Left ventricle myocardium inferior (tissue), 1 donor: ENCODE data around the gene TTC29. TPM values are rescaled to one million over a fixed set of nuclear protein-coding genes. Genes with fewer than 3 reads are reported as not detected.
A peak's percentile ranks its signal among the peaks of the same experiment; 100 is the strongest.

Experiments
- DNase-seq: peaks from one replicate; pipeline ENCODE4 v3.0.0-alpha.2; 2020
- H3K27ac ChIP-seq: fragments of 200-600 bp; replicated peaks from 2 replicates; pipeline ENCODE4 v1.8.0; 2021
- H3K27me3 ChIP-seq: fragments of 200-600 bp; 2 replicates; pipeline ENCODE4 v1.8.0; 2021; ENCODE audit warnings: low read depth
- H3K36me3 ChIP-seq: fragments of 200-600 bp; 2 replicates; pipeline ENCODE4 v1.8.0; 2021
- H3K4me1 ChIP-seq: fragments of 200-600 bp; 2 replicates; pipeline ENCODE4 v1.8.0; 2021
- H3K4me3 ChIP-seq: fragments of 200-600 bp; 2 replicates; pipeline ENCODE4 v1.8.0; 2021; ENCODE audit warnings: mild to moderate bottlenecking, moderate library complexity
- H3K9me3 ChIP-seq: fragments of 200-600 bp; replicated peaks from 2 replicates; pipeline ENCODE4 v1.8.0; 2021
- intact Hi-C: fragments of 100-400 bp; cut with micrococcal nuclease; formaldehyde crosslinking; loops from one replicate; pipeline ENCODE4 v1.11.0; 2022
- long read RNA-seq: library from polyadenylated mRNA; unstranded; transcript quantifications from one replicate; pipeline ENCODE4 v2.0.0, GENCODE V29; 2021
- total RNA-seq: library from RNA; stranded (reverse); fragmentation: NEBNext Ultra II Directional; extraction: Animal tissue kit (Norgen Biotek cat#: 25700); gene quantifications from one replicate; pipeline ENCODE4 v1.2.1, GENCODE V29; 2021
- TF ChIP-seq, protein P1 (sequence below): fragments of 200-600 bp; IDR thresholded peaks from 2 replicates; pipeline ENCODE4 v1.8.0; 2021; ENCODE audit warnings: antibody characterized with exemption, mild to moderate bottlenecking, borderline replicate concordance
- donor health status: DM: no; HTN: yes; CAD: no; lungs with severe emphysema.

The TTC29 gene, protein sequence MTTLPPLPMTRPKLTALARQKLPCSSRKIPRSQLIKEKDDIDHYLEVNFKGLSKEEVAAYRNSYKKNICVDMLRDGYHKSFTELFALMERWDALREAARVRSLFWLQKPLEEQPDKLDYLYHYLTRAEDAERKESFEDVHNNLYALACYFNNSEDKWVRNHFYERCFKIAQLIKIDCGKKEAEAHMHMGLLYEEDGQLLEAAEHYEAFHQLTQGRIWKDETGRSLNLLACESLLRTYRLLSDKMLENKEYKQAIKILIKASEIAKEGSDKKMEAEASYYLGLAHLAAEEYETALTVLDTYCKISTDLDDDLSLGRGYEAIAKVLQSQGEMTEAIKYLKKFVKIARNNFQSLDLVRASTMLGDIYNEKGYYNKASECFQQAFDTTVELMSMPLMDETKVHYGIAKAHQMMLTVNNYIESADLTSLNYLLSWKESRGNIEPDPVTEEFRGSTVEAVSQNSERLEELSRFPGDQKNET
- total RNA-seq: not detected
- long read RNA-seq: 0 reads

DNA sequence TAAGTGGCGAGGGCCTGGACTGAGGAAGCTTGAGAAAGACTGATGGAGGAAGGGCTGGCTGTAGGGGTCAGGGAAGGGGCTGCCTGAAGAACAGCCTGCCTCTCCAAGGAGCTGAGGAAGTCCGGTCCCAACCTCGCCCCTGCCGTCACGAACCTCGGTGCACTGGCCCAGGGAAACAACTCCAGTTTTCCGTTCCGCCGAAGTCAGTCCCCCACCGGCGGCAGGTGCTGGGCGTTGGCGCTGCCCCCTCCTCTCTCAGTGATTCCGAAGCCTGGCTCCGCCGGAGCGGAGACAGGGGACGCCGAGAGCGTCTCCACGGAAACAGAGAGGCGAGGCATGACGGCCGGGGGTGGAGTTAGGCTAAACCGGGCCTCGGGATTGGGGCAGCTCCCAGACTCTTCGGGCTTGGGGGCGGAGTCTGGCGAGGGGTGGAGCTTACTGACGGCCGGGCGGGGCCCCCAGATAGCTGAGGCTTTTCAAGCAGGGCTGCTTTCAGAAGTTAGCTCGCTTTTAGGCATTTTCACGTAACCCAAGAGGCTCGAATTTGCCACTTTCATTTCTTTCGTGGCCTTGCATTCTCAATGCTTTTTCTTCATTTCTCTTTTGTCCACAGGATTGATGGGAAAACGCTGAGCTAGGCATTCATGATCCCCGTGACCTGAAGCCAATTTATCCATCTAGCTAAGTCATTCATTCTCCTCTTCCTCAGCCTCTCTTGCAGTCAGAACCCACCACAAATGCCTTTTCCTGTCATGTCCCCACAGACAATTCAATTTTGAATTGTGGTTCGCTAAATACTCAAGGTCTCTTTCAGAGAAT, at the start of gene TTC29:
TSS of gene TTC29 (minus strand) at position 309 of the 819 bp plus-strand sequence. CDS start 5,969 bp downstream, outside the sequence.
- intact Hi-C loops: no loop called here
- TF ChIP-seq, protein P1, sequence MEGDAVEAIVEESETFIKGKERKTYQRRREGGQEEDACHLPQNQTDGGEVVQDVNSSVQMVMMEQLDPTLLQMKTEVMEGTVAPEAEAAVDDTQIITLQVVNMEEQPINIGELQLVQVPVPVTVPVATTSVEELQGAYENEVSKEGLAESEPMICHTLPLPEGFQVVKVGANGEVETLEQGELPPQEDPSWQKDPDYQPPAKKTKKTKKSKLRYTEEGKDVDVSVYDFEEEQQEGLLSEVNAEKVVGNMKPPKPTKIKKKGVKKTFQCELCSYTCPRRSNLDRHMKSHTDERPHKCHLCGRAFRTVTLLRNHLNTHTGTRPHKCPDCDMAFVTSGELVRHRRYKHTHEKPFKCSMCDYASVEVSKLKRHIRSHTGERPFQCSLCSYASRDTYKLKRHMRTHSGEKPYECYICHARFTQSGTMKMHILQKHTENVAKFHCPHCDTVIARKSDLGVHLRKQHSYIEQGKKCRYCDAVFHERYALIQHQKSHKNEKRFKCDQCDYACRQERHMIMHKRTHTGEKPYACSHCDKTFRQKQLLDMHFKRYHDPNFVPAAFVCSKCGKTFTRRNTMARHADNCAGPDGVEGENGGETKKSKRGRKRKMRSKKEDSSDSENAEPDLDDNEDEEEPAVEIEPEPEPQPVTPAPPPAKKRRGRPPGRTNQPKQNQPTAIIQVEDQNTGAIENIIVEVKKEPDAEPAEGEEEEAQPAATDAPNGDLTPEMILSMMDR: no peak
- Histone ChIP-seq H3K4me1 (peaks cover 19% of the 10 kb centered on the region), H3K9me3 (no peaks in the 10 kb centered on the region), H3K27ac (no peak within 1 kb of the TSS), H3K27me3 (peaks cover 27% of the 10 kb centered on the region), H3K36me3 (no peaks in the 10 kb centered on the region), H3K4me3 (peak within 1 kb of the TSS; percentile 66)
- DNase-seq: peak; percentile 90

DNA sequence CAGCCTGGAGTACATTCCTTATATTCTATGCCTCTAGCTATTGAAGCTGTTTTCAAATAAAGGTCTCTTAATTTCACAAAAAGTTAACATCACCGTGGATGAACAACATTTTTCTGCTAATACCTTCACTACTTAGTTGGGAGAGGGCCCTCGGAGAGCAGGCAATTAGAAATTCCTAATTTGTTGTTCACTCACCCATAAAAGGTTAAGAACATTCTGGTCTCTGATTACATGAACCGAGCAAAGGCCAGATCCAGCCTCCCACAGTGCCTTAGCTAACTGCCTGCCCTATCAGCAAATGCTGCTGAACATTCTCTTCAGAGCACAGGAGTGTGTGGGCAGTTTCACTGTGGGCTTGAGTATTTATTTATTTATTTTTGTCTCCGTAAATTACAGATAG, 36.0 kb upstream of the TTC29 start:
- H3K36me3 ChIP-seq: no peaks in the 10 kb centered on the region
- TF ChIP-seq, protein P1: no peak
- intact Hi-C loops: no loop called here
- no peak overlapping the region for H3K4me3 ChIP-seq
- no peaks in the 10 kb centered on the region for H3K4me1 ChIP-seq
- H3K9me3 ChIP-seq: no peaks in the 10 kb centered on the region
- H3K27ac ChIP-seq: no peak overlapping the region
- DNase-seq: no peak
- no peaks in the 10 kb centered on the region for H3K27me3 ChIP-seq

DNA sequence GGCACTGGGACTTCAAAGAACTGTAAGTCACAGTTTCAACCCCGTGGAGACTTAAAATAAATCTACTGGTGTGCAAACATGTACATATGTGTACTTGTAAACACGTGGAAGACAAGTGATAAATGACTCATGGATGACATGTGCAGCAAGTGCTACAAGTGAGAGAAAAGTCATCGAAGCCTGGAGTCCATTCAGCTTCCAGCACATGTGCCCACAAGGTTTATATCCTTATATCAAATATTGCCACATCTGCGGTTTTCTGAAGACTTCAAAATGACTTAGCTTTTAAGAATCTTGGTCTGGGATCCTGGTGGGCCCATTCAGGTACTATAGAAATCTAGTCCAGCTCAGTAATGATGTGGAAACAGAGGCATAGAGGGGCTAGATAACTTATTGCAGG, 33.0 kb upstream of the TTC29 start:
- TF ChIP-seq, protein P1: no peak
- no peak for DNase-seq
- H3K36me3 ChIP-seq: no peaks in the 10 kb centered on the region
- intact Hi-C loops: no loop called here
- H3K27ac ChIP-seq: no peak overlapping the region
- H3K4me3 ChIP-seq: no peak overlapping the region
- H3K9me3 ChIP-seq: no peaks in the 10 kb centered on the region
- H3K4me1 ChIP-seq: no peaks in the 10 kb centered on the region
- peaks cover 5% of the 10 kb centered on the region for H3K27me3 ChIP-seq

DNA sequence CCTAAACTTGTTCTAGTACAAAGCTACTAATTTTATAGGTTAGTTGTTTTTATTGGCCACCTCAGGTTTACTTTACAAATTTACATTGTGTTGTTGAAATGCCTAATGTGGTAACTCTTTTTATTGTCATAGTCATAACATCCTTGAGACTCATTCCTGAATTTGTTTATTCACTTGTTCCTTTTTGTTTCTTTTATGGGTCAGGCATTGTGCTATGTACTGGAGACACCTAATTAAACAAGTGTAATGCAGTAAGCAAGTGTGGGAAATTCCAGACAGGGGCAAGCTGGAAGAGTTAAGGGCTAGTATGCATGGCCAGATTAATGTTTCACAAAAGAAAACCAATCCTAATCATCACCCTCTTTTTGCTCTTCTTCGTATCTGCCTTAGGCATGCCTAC, 30.5 kb upstream of the TTC29 start:
- TF ChIP-seq, protein P1: no peak
- Histone ChIP-seq H3K4me1 (no peaks in the 10 kb centered on the region), H3K9me3 (no peaks in the 10 kb centered on the region), H3K27me3 (peaks cover 19% of the 10 kb centered on the region), H3K36me3 (no peaks in the 10 kb centered on the region), H3K4me3 (no peak overlapping the region), H3K27ac (no peak overlapping the region)
- DNase-seq: no peak
- intact Hi-C loops: no loop called here

DNA sequence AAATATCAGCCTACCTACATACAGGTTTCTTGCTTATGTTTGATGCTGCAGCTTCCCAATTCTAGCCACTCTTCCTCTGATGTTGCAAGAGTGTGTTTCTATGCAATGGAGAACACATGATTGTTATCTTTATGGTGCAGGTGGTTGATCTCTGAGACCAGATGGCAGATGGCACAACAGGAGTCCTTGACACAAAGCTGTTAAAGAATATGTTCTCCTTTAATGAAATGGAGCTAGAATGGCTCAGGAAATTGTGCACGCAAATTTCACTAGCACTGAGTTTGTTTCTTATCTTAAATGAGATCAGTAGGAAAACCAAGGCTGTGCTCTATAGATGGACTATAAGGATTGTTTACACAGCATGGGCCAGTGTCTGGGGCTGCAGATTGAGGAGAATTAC, 29.9 kb upstream of the TTC29 start:
- Histone ChIP-seq H3K9me3 (no peaks in the 10 kb centered on the region), H3K27me3 (peaks cover 19% of the 10 kb centered on the region), H3K27ac (no peak overlapping the region), H3K4me1 (no peaks in the 10 kb centered on the region), H3K36me3 (no peaks in the 10 kb centered on the region), H3K4me3 (no peak overlapping the region)
- no peak for DNase-seq
- intact Hi-C loops: no loop called here
- TF ChIP-seq, protein P1: no peak
